Fibroblast of lung (primary cell): ENCODE results near the gene UTS2R. TPM values are rescaled to one million over a fixed set of nuclear protein-coding genes. Genes with fewer than 3 reads are reported as not detected.

ENCODE experiments used
- DNase-seq, 2 donors: peaks; one replicate each; pipeline versions ENCODE4 v3.0.0 to v3.0.0-alpha.2; 2010; ENCODE audit warnings: low read depth in 2 of 2
- H2AFZ ChIP-seq: 2 replicates; pipeline ENCODE4 v1.5.1; 2012; ENCODE audit warnings: low read length, control low read depth, inconsistent platforms
- H3K27ac ChIP-seq: 2 replicates; pipeline ENCODE4 v1.5.1; 2011; ENCODE audit warnings: low read length, control low read depth; ENCODE audit not compliant: insufficient read depth
- H3K27me3 ChIP-seq: 2 replicates; pipeline ENCODE4 v1.5.1; 2011; ENCODE audit warnings: mild to moderate bottlenecking, low read length; ENCODE audit not compliant: control insufficient read depth, insufficient read depth
- H3K36me3 ChIP-seq: 2 replicates; pipeline ENCODE4 v1.5.1; 2011; ENCODE audit warnings: low read length; ENCODE audit not compliant: control insufficient read depth, insufficient read depth
- H3K4me1 ChIP-seq: 2 replicates; pipeline ENCODE4 v1.5.1; 2011; ENCODE audit warnings: low read length; ENCODE audit not compliant: control insufficient read depth, insufficient read depth; ENCODE audit errors: extremely low read depth
- H3K4me2 ChIP-seq: 2 replicates; pipeline ENCODE4 v1.5.1; 2011; ENCODE audit warnings: low read length, control low read depth; ENCODE audit not compliant: insufficient read depth; ENCODE audit errors: extremely low read depth
- H3K4me3 ChIP-seq, 4 experiments: fragments of 200-600 bp in 1 of 4; sonication (generic) in 1 of 4; replicated peaks in 1 of 4; 2 replicates each; pipeline ENCODE4 v1.5.1; 2011 to 2016; ENCODE audit warnings: low read length in 4 of 4, low read depth in 3 of 4, mild to moderate bottlenecking in 3 of 4, control low read depth in 2 of 4, inconsistent platforms in 1 of 4, mixed read lengths in 1 of 4; ENCODE audit not compliant: insufficient read depth in 1 of 4; ENCODE audit errors: control extremely low read depth in 1 of 4
- H3K79me2 ChIP-seq: 2 replicates; pipeline ENCODE4 v1.5.1; 2012; ENCODE audit warnings: mild to moderate bottlenecking, low read length, inconsistent platforms; ENCODE audit not compliant: control insufficient read depth, insufficient read depth
- H3K9ac ChIP-seq: 2 replicates; pipeline ENCODE4 v1.5.1; 2011; ENCODE audit warnings: mild to moderate bottlenecking, low read length, control low read depth; ENCODE audit not compliant: insufficient read depth
- H3K9me3 ChIP-seq: 2 replicates; pipeline ENCODE4 v1.5.1; 2012; ENCODE audit warnings: low read depth, low read length; ENCODE audit not compliant: control insufficient read depth, insufficient read depth
- H4K20me1 ChIP-seq: 2 replicates; pipeline ENCODE4 v1.5.1; 2011; ENCODE audit warnings: low read length; ENCODE audit not compliant: control insufficient read depth, insufficient read depth; ENCODE audit errors: extremely low read depth
- CTCF ChIP-seq, 2 donors: IDR thresholded peaks in 1 of 2; conservative IDR thresholded peaks in 1 of 2; 1 replicate in 1 of 2; 2 replicates in 1 of 2; pipeline ENCODE4 v1.5.1; 2011 to 2012; ENCODE audit warnings: low read length in 2 of 2, control low read depth in 1 of 2, inconsistent platforms in 1 of 2, low read depth in 1 of 2, mild to moderate bottlenecking in 1 of 2
- EZH2 ChIP-seq: IDR thresholded peaks from 2 replicates; pipeline ENCODE4 v1.5.1; 2012; ENCODE audit warnings: low read length, control low read depth, mild to moderate bottlenecking; ENCODE audit errors: missing control alignments
- polyA plus RNA-seq, 2 donors: library from polyadenylated mRNA; depleted of rRNA in 1 of 2; stranded (reverse) in 1 of 2; unstranded in 1 of 2; fragments of >200 nt; gene quantifications; 2 replicates each; pipeline ENCODE4 v1.2.1, GENCODE V29; 2011 to 2012; ENCODE audit warnings: missing spikeins in 1 of 2
- total RNA-seq: library from RNA; depleted of rRNA; stranded (reverse); fragments of >200 nt; gene quantifications from 2 replicates; pipeline ENCODE4 v1.2.1, GENCODE V29; 2014

UTS2R gene
- total and polyA plus RNA-seq, 2 donors (not counting 1 experiment from before 2014, with no cell fraction given), result not detected

GRCh38 chr17:82402865-82403264, 31.3 kb downstream of the UTS2R start:
- TF ChIP-seq EZH2 (no peak), CTCF (conservative IDR thresholded peaks at IDR 0.05 in 1 of 2, IDR thresholded peaks at IDR 0.05 in 1 of 2; ENCODE audit: low read depth in 1 of 2, low read length in 2 of 2) (no peak)

GRCh38 chr17:82403662-82404660, 32.4 kb downstream of the UTS2R start:
- Histone ChIP-seq H2AFZ (no peak overlapping the region), H4K20me1 (no peaks in the 10 kb centered on the region), H3K9ac (no peak overlapping the region), H3K27me3 (no peaks in the 10 kb centered on the region), H3K9me3 (no peaks in the 10 kb centered on the region), H3K27ac (no peak overlapping the region), H3K79me2 (no peaks in the 10 kb centered on the region), H3K36me3 (peaks cover 5% of the 10 kb centered on the region), H3K4me1 (peaks cover 9% of the 10 kb centered on the region), H3K4me3 (no peak overlapping the region), H3K4me2 (no peak overlapping the region)
- no peak for TF ChIP-seq CTCF (conservative IDR thresholded peaks at IDR 0.05 in 1 of 2, IDR thresholded peaks at IDR 0.05 in 1 of 2; ENCODE audit: low read depth in 1 of 2, low read length in 2 of 2)
- TF ChIP-seq EZH2, result no peak
- DNase-seq, result no peak

More at GRCh38 chr17:82402865-82403264, 31.3 kb downstream of the UTS2R start:
- Histone ChIP-seq H3K4me1 (peaks cover 9% of the 10 kb centered on the region), H3K27me3 (no peaks in the 10 kb centered on the region), H3K9me3 (no peaks in the 10 kb centered on the region), H3K4me2 (no peak overlapping the region), H3K27ac (no peak overlapping the region), H3K36me3 (peaks cover 5% of the 10 kb centered on the region), H3K79me2 (no peaks in the 10 kb centered on the region), H4K20me1 (no peaks in the 10 kb centered on the region), H3K4me3 (no peak overlapping the region), H2AFZ (no peak overlapping the region), H3K9ac (no peak overlapping the region)
- no peak for DNase-seq

GRCh38 chr17:82405051-82405450, 33.5 kb downstream of the UTS2R start:
- no peak overlapping the region for H3K27ac ChIP-seq
- no peak for DNase-seq
- TF ChIP-seq EZH2, result no peak
- no peak for TF ChIP-seq CTCF (conservative IDR thresholded peaks at IDR 0.05 in 1 of 2, IDR thresholded peaks at IDR 0.05 in 1 of 2; ENCODE audit: low read depth in 1 of 2, low read length in 2 of 2)
- peaks cover 5% of the 10 kb centered on the region for H3K36me3 ChIP-seq
- H3K9me3 ChIP-seq, result no peaks in the 10 kb centered on the region
- no peak overlapping the region for H3K4me3 ChIP-seq
- no peak overlapping the region for H2AFZ ChIP-seq
- H3K4me2 ChIP-seq, result no peak overlapping the region
- H3K79me2 ChIP-seq, result no peaks in the 10 kb centered on the region
- no peaks in the 10 kb centered on the region for H3K27me3 ChIP-seq
- H3K4me1 ChIP-seq, result no peaks in the 10 kb centered on the region
- H4K20me1 ChIP-seq, result no peaks in the 10 kb centered on the region
- no peak overlapping the region for H3K9ac ChIP-seq
